Peyer's patch (tissue), 4 donors: ENCODE measurements around the gene GPR141.

Experiments used
- POLR2A ChIP-seq, 2 donors: fragments of 450-650 bp; IDR thresholded peaks; one replicate each; pipeline ENCODE4 v1.5.1; 2017; ENCODE audit warnings: antibody characterized with exemption in 2 of 2, mild to moderate bottlenecking in 2 of 2, moderate library complexity in 2 of 2
- TF ChIP-seq, protein P1 (sequence below), 6 experiments: fragments of 450-650 bp in 4 of 6; fragments of 200-600 bp in 2 of 6; sonication (generic) in 1 of 6; IDR thresholded peaks; one replicate each; pipeline ENCODE4 v1.5.1; 2017 to 2019; ENCODE audit warnings: antibody characterized with exemption in 6 of 6, mild to moderate bottlenecking in 3 of 6, moderate library complexity in 1 of 6

DNA sequence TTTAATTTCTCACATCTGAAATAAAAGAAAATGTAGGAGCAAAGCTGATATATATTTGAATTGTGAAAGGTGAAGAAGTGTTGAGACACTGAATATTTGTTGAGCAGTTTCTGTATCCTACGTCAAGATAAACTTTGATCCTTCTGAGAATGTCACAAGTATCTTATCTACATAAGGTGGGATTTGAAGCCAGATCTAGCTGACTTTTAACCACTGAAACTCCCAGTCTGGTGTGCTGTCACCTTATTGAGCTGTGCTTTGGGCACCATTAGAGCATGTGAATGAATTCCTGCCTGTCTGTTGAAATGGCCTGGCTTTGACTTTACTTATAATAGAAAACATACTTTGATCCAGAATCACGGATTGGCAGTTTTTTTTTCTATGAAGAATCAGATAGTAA lies 15.2 kb downstream of the GPR141 start:
- TF ChIP-seq, protein P1, sequence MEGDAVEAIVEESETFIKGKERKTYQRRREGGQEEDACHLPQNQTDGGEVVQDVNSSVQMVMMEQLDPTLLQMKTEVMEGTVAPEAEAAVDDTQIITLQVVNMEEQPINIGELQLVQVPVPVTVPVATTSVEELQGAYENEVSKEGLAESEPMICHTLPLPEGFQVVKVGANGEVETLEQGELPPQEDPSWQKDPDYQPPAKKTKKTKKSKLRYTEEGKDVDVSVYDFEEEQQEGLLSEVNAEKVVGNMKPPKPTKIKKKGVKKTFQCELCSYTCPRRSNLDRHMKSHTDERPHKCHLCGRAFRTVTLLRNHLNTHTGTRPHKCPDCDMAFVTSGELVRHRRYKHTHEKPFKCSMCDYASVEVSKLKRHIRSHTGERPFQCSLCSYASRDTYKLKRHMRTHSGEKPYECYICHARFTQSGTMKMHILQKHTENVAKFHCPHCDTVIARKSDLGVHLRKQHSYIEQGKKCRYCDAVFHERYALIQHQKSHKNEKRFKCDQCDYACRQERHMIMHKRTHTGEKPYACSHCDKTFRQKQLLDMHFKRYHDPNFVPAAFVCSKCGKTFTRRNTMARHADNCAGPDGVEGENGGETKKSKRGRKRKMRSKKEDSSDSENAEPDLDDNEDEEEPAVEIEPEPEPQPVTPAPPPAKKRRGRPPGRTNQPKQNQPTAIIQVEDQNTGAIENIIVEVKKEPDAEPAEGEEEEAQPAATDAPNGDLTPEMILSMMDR (IDR thresholded peaks at IDR 0.05), result no peak
- TF ChIP-seq POLR2A (IDR thresholded peaks at IDR 0.05), result no peak
